H1 (cell line): ENCODE results near the gene ZBTB16. TPM values are rescaled to one million over a fixed set of nuclear protein-coding genes. Genes with fewer than 3 reads are reported as not detected.

Source experiments
- CTCF ChIA-PET: fragments of 300-600 bp; sonication (Branson Sonifier 250); formaldehyde crosslinking; loops from one replicate; lab custom pipeline; 2021; ENCODE audit not compliant: partially characterized antibody; lab: Charles Lee
- POLR2A ChIA-PET: fragments of 300-600 bp; sonication (Branson Sonifier 250); formaldehyde crosslinking; loops from one replicate; lab custom pipeline; 2021; ENCODE audit warnings: inconsistent platforms; ENCODE audit not compliant: partially characterized antibody; lab: Charles Lee
- DNase-seq, 2 experiments: peaks; one replicate each; pipeline versions ENCODE4 v3.0.0 to v3.0.0-alpha.2; 2010 to 2022; ENCODE audit warnings: low spot score in 2 of 2, low read depth in 1 of 2, mixed read lengths in 1 of 2
- FAIRE-seq: peaks from 2 replicates; lab custom pipeline; 2011; peaks lifted over from hg19 to GRCh38; lab: Jason Lieb, UNC
- H2AFZ ChIP-seq: 2 replicates; pipeline ENCODE4 v1.8.1; 2012; ENCODE audit warnings: low read length, inconsistent platforms
- H2AK5ac ChIP-seq: 2 replicates; pipeline ENCODE4 v1.6.1; 2013; ENCODE audit warnings: low read depth, low read length
- H2BK120ac ChIP-seq: replicated peaks from 2 replicates; pipeline ENCODE3; 2013; ENCODE audit warnings: low read depth, low read length, inconsistent platforms
- H2BK12ac ChIP-seq: 2 replicates; pipeline ENCODE4 v1.6.1; 2013; ENCODE audit warnings: low read depth, low read length
- H2BK15ac ChIP-seq: 2 replicates; pipeline ENCODE4 v1.6.1; 2013; ENCODE audit warnings: low read length
- H2BK20ac ChIP-seq: 2 replicates; pipeline ENCODE4 v1.6.1; 2013; ENCODE audit warnings: low read length
- H2BK5ac ChIP-seq: 2 replicates; pipeline ENCODE4 v1.6.1; 2013; ENCODE audit warnings: low read depth, low read length
- H3K14ac ChIP-seq: 2 replicates; pipeline ENCODE4 v1.6.1; 2013; ENCODE audit warnings: inconsistent platforms; ENCODE audit not compliant: insufficient read length
- H3K18ac ChIP-seq: 2 replicates; pipeline ENCODE4 v1.6.1; 2013; ENCODE audit warnings: low read length; ENCODE audit errors: extremely low read depth
- H3K23ac ChIP-seq: 2 replicates; pipeline ENCODE4 v1.6.1; 2013; ENCODE audit warnings: inconsistent platforms; ENCODE audit not compliant: insufficient read length
- H3K23me2 ChIP-seq: 2 replicates; pipeline ENCODE4 v1.6.1; 2013; ENCODE audit warnings: low read depth, low read length
- H3K27ac ChIP-seq: 2 replicates; pipeline ENCODE4 v1.6.1; 2011; ENCODE audit warnings: low read depth, low read length, inconsistent platforms
- H3K27me3 ChIP-seq, 4 experiments: replicated peaks in 1 of 4; 1 replicate in 1 of 4; 2 replicates in 3 of 4; pipeline versions ENCODE4 v1.6.1 to v1.8.1; 2011 to 2013; ENCODE audit warnings: low read length in 3 of 4, mild to moderate bottlenecking in 3 of 4, inconsistent platforms in 2 of 4, mixed read lengths in 2 of 4, moderate library complexity in 1 of 4; ENCODE audit not compliant: control insufficient read depth in 3 of 4, insufficient read depth in 3 of 4; ENCODE audit errors: extremely low read depth in 1 of 4
- H3K36me3 ChIP-seq, 4 experiments: 2 replicates each; pipeline versions ENCODE4 v1.6.1 to v1.8.1; 2011 to 2013; ENCODE audit warnings: mild to moderate bottlenecking in 4 of 4, low read length in 3 of 4, moderate library complexity in 2 of 4, control low read depth in 1 of 4, inconsistent platforms in 1 of 4; ENCODE audit not compliant: insufficient read depth in 4 of 4, control insufficient read depth in 2 of 4
- H3K4ac ChIP-seq: replicated peaks from 2 replicates; pipeline ENCODE3; 2013; ENCODE audit warnings: low read length, low read depth, mixed read lengths, inconsistent platforms; ENCODE audit not compliant: insufficient read length
- H3K4me1 ChIP-seq, 4 experiments: replicated peaks in 1 of 4; 1 replicate in 1 of 4; 2 replicates in 3 of 4; pipeline versions ENCODE4 v1.6.1 to v1.8.1; 2011 to 2013; ENCODE audit warnings: low read length in 3 of 4, inconsistent platforms in 2 of 4, mixed read lengths in 1 of 4; ENCODE audit not compliant: insufficient read depth in 4 of 4, control insufficient read depth in 3 of 4
- H3K4me2 ChIP-seq, 2 experiments: 2 replicates each; pipeline versions ENCODE4 v1.6.1 to v1.8.1; 2011 to 2013; ENCODE audit warnings: low read depth in 2 of 2, low read length in 2 of 2, control low read depth in 1 of 2, inconsistent platforms in 1 of 2, mild to moderate bottlenecking in 1 of 2; ENCODE audit not compliant: insufficient read depth in 1 of 2
- H3K4me3 ChIP-seq, 4 experiments: fragments of 200-600, 300-600 bp in 1 of 4; sonication (generic), shearing (Covaris generic), sonication (Bioruptor Twin) in 1 of 4; 2 replicates each; pipeline versions ENCODE4 v1.5.1 to v1.8.1; 2011 to 2016; ENCODE audit warnings: low read length in 4 of 4, low read depth in 3 of 4, control low read depth in 2 of 4, inconsistent platforms in 2 of 4, mild to moderate bottlenecking in 2 of 4, mixed read lengths in 1 of 4, moderate library complexity in 1 of 4; ENCODE audit not compliant: insufficient read depth in 2 of 4; ENCODE audit errors: extremely low read depth in 1 of 4
- H3K56ac ChIP-seq: replicated peaks from 2 replicates; pipeline ENCODE3; 2013; ENCODE audit warnings: low read depth, mild to moderate bottlenecking, mixed read lengths, low read length, inconsistent platforms; ENCODE audit not compliant: insufficient read length
- H3K79me1 ChIP-seq: 2 replicates; pipeline ENCODE4 v1.6.1; 2013; ENCODE audit warnings: low read depth, low read length, control low read depth
- H3K79me2 ChIP-seq, 2 experiments: 2 replicates each; pipeline versions ENCODE4 v1.6.1 to v1.8.1; 2012 to 2013; ENCODE audit warnings: low read length in 2 of 2, mild to moderate bottlenecking in 2 of 2, inconsistent platforms in 1 of 2; ENCODE audit not compliant: insufficient read depth in 2 of 2, control insufficient read depth in 1 of 2
- H3K9ac ChIP-seq, 4 experiments: replicated peaks in 1 of 4; 1 replicate in 1 of 4; 2 replicates in 3 of 4; pipeline versions ENCODE4 v1.6.1 to v1.8.1; 2011 to 2013; ENCODE audit warnings: low read depth in 3 of 4, low read length in 3 of 4, control low read depth in 2 of 4, mild to moderate bottlenecking in 2 of 4, moderate library complexity in 2 of 4, inconsistent platforms in 1 of 4; ENCODE audit errors: extremely low read depth in 1 of 4
- H3K9me3 ChIP-seq, 2 experiments: 2 replicates each; pipeline versions ENCODE4 v1.6.1 to v1.8.1; 2012 to 2013; ENCODE audit warnings: mild to moderate bottlenecking in 2 of 2, moderate library complexity in 2 of 2, control low read depth in 1 of 2, inconsistent platforms in 1 of 2, low read depth in 1 of 2, low read length in 1 of 2, mixed read lengths in 1 of 2; ENCODE audit not compliant: insufficient read depth in 2 of 2
- H4K20me1 ChIP-seq, 2 experiments: replicated peaks in 1 of 2; 2 replicates each; pipeline versions ENCODE3 to v1.8.1; 2011 to 2013; ENCODE audit warnings: inconsistent platforms in 2 of 2, low read length in 2 of 2, mild to moderate bottlenecking in 1 of 2; ENCODE audit not compliant: insufficient read depth in 2 of 2, control insufficient read depth in 1 of 2
- H4K5ac ChIP-seq: 2 replicates; pipeline ENCODE4 v1.6.1; 2013; ENCODE audit warnings: low read length, low read depth, mixed read lengths, inconsistent platforms; ENCODE audit not compliant: insufficient read length
- H4K8ac ChIP-seq: 2 replicates; pipeline ENCODE4 v1.8.0; 2013; ENCODE audit warnings: mild to moderate bottlenecking, moderate library complexity, low read length, inconsistent platforms; ENCODE audit not compliant: insufficient read depth; ENCODE audit errors: extremely low read depth
- H4K91ac ChIP-seq: replicated peaks from 2 replicates; pipeline ENCODE3; 2013; ENCODE audit warnings: low read length, mixed read lengths, inconsistent platforms; ENCODE audit not compliant: insufficient read length
- BCL11A ChIP-seq, 2 experiments: IDR thresholded peaks; one replicate each; pipeline ENCODE4 v1.6.1; 2011; ENCODE audit warnings: low read depth in 2 of 2, low read length in 2 of 2, mild to moderate bottlenecking in 2 of 2
- KDM1A ChIP-seq: fragments of 200-600, 300-600 bp; sonication (generic); IDR thresholded peaks from 2 replicates; pipeline ENCODE4 v1.7.1; 2016; ENCODE audit warnings: mild to moderate bottlenecking, low read length, borderline replicate concordance
- WGBS, 2 experiments: shearing (Covaris generic) in 1 of 2; methylation state at CpG; one replicate each; pipeline versions ENCODE4 v1.1.6 to v1.1.7; 2013 to 2015; ENCODE audit warnings: low lambda C conversion rate in 2 of 2, mixed read lengths in 2 of 2, inconsistent platforms in 1 of 2, low coverage in 1 of 2, missing lambda C conversion rate in 1 of 2; ENCODE audit not compliant: insufficient replicate concordance in 2 of 2, insufficient coverage in 1 of 2, insufficient read length in 1 of 2; ENCODE audit errors: extremely low coverage in 1 of 2, missing lambda C conversion rate in 1 of 2; 5-methylcytosine and 5-hydroxymethylcytosine counted together
- polyA plus RNA-seq, 7 experiments: library from polyadenylated mRNA; depleted of rRNA in 3 of 7; stranded (reverse) in 5 of 7; unstranded in 2 of 7; fragments of >200 nt in 5 of 7; fragments of 200-250 nt in 2 of 7; gene quantifications; 1 replicate in 5 of 7; 2 replicates in 1 of 7; 4 replicates in 1 of 7; pipeline versions ENCODE4 v1.2.1 to v1.2.3, GENCODE V29; 2011 to 2013; ENCODE audit warnings: missing spikeins in 2 of 7, mixed read lengths in 2 of 7
- total RNA-seq: library from RNA; stranded (reverse); fragmentation: NEBNext Ultra II Directional; extraction: Animal tissue kit (Norgen Biotek cat#: 25700); gene quantifications from 2 replicates; pipeline ENCODE4 v1.2.1, GENCODE V29; 2021

The ZBTB16 gene
- total and polyA plus RNA-seq, 2 of the 8 experiments (the other 6 are each of a cell fraction or from before 2014, with no cell fraction given), result 0.12 to 0.61 TPM

- Histone ChIP-seq H3K56ac (no peak overlapping the region), H2BK5ac (no peak overlapping the region), H3K14ac (no peak overlapping the region), H3K4me1 (peaks cover 0 to 6% (median 1%) of the 10 kb centered on the region in 4 experiments; a peak in 2 of 7 replicates), H3K4ac (no peak overlapping the region), H3K9me3 (no peaks in the 10 kb centered on the region), H2AK5ac (no peak overlapping the region), H4K20me1 (no peaks in the 10 kb centered on the region), H4K91ac (no peak overlapping the region), H3K4me2 (no peak overlapping the region), H2BK120ac (no peak overlapping the region), H3K27me3 (peaks cover under 1 to 6% (median 2%) of the 10 kb centered on the region in 4 experiments; a peak in 5 of 7 replicates), H2BK20ac (no peak overlapping the region), H4K5ac (no peak overlapping the region), H3K79me1 (no peaks in the 10 kb centered on the region), H3K9ac (no peak overlapping the region), H3K79me2 (no peaks in the 10 kb centered on the region), H2BK15ac (no peak overlapping the region), H3K23me2 (no peaks in the 10 kb centered on the region), H3K4me3 (no peak overlapping the region), H3K18ac (no peak overlapping the region), H2AFZ (no peak overlapping the region), H4K8ac (no peak overlapping the region), H3K23ac (no peak overlapping the region), H3K27ac (no peak overlapping the region), H2BK12ac (no peak overlapping the region), H3K36me3 (no peaks in the 10 kb centered on the region)
- no peak for FAIRE-seq
- DNase-seq, result no peak
- ChIA-PET POLR2A (no interaction called here), CTCF (interaction anchor here (0.6 to 1.9 kb wide), 6 partner anchors 10 to 189 kb away, joined by 3 to 6 read pairs (median 4); no protein-coding TSS in a partner anchor)
- 94% methylated on average over 7 of the region's 7 CpGs; no CpG with 5 or more reads in 1 of the 2 experiments for whole genome bisulfite sequencing, 2 experiments
- TF ChIP-seq KDM1A (no peak), BCL11A (IDR thresholded peaks at IDR 0.05; ENCODE audit: low read depth in 2 of 2, low read length in 2 of 2) (no peak)
These were observed 11.1 kb downstream of the ZBTB16 start for GRCh38 chr11:114070464-114071139.
